Activated CD4-positive, alpha-beta memory T cell treated with anti-CD3 and anti-CD28 coated beads for 36 hours (primary cell): ENCODE results near the gene DLG3. TPM values are rescaled to one million over a fixed set of nuclear protein-coding genes. Genes with fewer than 3 reads are reported as not detected.

ENCODE experiments used
- CTCF ChIA-PET: fragments of 350-600 bp; sonication (Branson Sonifier 250); formaldehyde crosslinking; loops from one replicate; lab custom pipeline; 2021; ENCODE audit warnings: antibody characterized with exemption, inconsistent platforms; lab: Charles Lee
- POLR2A ChIA-PET: fragments of 350-600 bp; sonication (Branson Sonifier 250); formaldehyde crosslinking; loops from one replicate; lab custom pipeline; 2021; ENCODE audit warnings: antibody characterized with exemption; lab: Charles Lee
- DNase-seq: peaks from one replicate; pipeline ENCODE4 v3.0.0-alpha.2; 2020
- H3K27ac Mint-ChIP-seq: one replicate; pipeline ENCODE4 v1.8.0; 2021; ENCODE audit warnings: mixed read lengths
- H3K27me3 Mint-ChIP-seq: one replicate; pipeline ENCODE4 v1.8.0; 2021; ENCODE audit warnings: mixed read lengths
- H3K36me3 Mint-ChIP-seq: one replicate; pipeline ENCODE4 v1.8.0; 2021; ENCODE audit warnings: mixed read lengths
- H3K4me1 Mint-ChIP-seq: one replicate; pipeline ENCODE4 v1.8.0; 2021; ENCODE audit warnings: low read depth, mixed read lengths
- H3K4me3 Mint-ChIP-seq: one replicate; pipeline ENCODE4 v1.8.0; 2021; ENCODE audit warnings: mild to moderate bottlenecking, mixed read lengths
- H3K9me3 Mint-ChIP-seq: one replicate; pipeline ENCODE4 v1.8.0; 2021; ENCODE audit warnings: mixed read lengths
- intact Hi-C: fragments of 100-400 bp; cut with micrococcal nuclease; formaldehyde crosslinking; loops from one replicate; pipeline ENCODE4 v1.15.1; 2023
- total RNA-seq, 2 experiments: library from RNA; stranded (reverse); gene quantifications; one replicate each; pipeline ENCODE4 v1.2.3, GENCODE V29; 2021

DLG3 gene
- total RNA-seq, 2 experiments from 2014 or later, result 25.4 to 25.5 TPM

- Mint-ChIP-seq H3K27ac (no peak overlapping the region), H3K4me3 (no peak overlapping the region)
- CTCF ChIA-PET, result interaction anchor here (1.6 kb wide), 1 partner anchor 28 kb away, joined by 4 read pairs; no protein-coding TSS in a partner anchor
These were observed 107.6 kb downstream of the DLG3 start for GRCh38 chrX:70552130-70552704.

GRCh38 chrX:70553516-70553915 lies 108.9 kb downstream of the DLG3 start:
- Mint-ChIP-seq H3K4me1 (peaks cover 12% of the 10 kb centered on the region), H3K27ac (no peak overlapping the region), H3K4me3 (no peak overlapping the region), H3K36me3 (no peaks in the 10 kb centered on the region), H3K27me3 (no peaks in the 10 kb centered on the region), H3K9me3 (no peaks in the 10 kb centered on the region)
- DNase-seq, result no peak
- ChIA-PET CTCF (interaction anchor here (1.0 kb wide), 1 partner anchor 98 kb away, joined by 7 read pairs; no protein-coding TSS in a partner anchor), POLR2A (no interaction called here)
- intact Hi-C loops, result loop anchor here (5.0 kb wide), 1 partner anchor 46 kb away; no protein-coding TSS in a partner anchor

More at GRCh38 chrX:70552130-70552704, 107.6 kb downstream of the DLG3 start:
- Mint-ChIP-seq H3K36me3 (no peaks in the 10 kb centered on the region), H3K4me1 (peaks cover 12% of the 10 kb centered on the region), H3K27me3 (no peaks in the 10 kb centered on the region), H3K9me3 (no peaks in the 10 kb centered on the region)
- no peak for DNase-seq
- intact Hi-C loops, result loop anchor here (5.0 kb wide), 1 partner anchor 45 kb away; no protein-coding TSS in a partner anchor
- POLR2A ChIA-PET, result no interaction called here

GRCh38 chrX:70554081-70554480 lies 109.4 kb downstream of the DLG3 start:
- Mint-ChIP-seq H3K27ac (no peak overlapping the region), H3K36me3 (no peaks in the 10 kb centered on the region), H3K4me3 (no peak overlapping the region), H3K4me1 (peaks cover 12% of the 10 kb centered on the region), H3K27me3 (no peaks in the 10 kb centered on the region), H3K9me3 (no peaks in the 10 kb centered on the region)
- POLR2A ChIA-PET, result no interaction called here
- CTCF ChIA-PET, result interaction anchor here (0.8 to 2.4 kb wide), 3 partner anchors 39 to 102 kb away, joined by 3 to 8 read pairs (median 7); no protein-coding TSS in a partner anchor
- no peak for DNase-seq
- intact Hi-C loops, result loop anchor here (1.0 to 5.0 kb wide), 2 partner anchors 47 to 100 kb away; no protein-coding TSS in a partner anchor

GRCh38 chrX:70554523-70554922 lies 109.9 kb downstream of the DLG3 start:
- H3K4me3 Mint-ChIP-seq, result no peak overlapping the region
- peaks cover 2% of the 10 kb centered on the region for H3K9me3 Mint-ChIP-seq
- no peak for DNase-seq
- intact Hi-C loops, result loop anchor here (1.0 to 5.0 kb wide), 2 partner anchors 47 to 100 kb away; no protein-coding TSS in a partner anchor
- ChIA-PET POLR2A (no interaction called here), CTCF (interaction anchor here (0.8 to 2.4 kb wide), 3 partner anchors 38 to 103 kb away, joined by 3 to 8 read pairs (median 7); no protein-coding TSS in a partner anchor)
- no peak overlapping the region for H3K27ac Mint-ChIP-seq
- no peaks in the 10 kb centered on the region for H3K36me3 Mint-ChIP-seq
- peaks cover 12% of the 10 kb centered on the region for H3K4me1 Mint-ChIP-seq
- no peaks in the 10 kb centered on the region for H3K27me3 Mint-ChIP-seq

- H3K4me1 Mint-ChIP-seq, result peaks cover 12% of the 10 kb centered on the region
- CTCF ChIA-PET, result interaction anchor here (2.4 kb wide), 1 partner anchor 103 kb away, joined by 8 read pairs; no protein-coding TSS in a partner anchor
- DNase-seq, result no peak
- POLR2A ChIA-PET, result no interaction called here
- no peaks in the 10 kb centered on the region for H3K36me3 Mint-ChIP-seq
- intact Hi-C loops, result loop anchor here (1.0 to 5.0 kb wide), 2 partner anchors 48 to 101 kb away; no protein-coding TSS in a partner anchor
- H3K27me3 Mint-ChIP-seq, result no peaks in the 10 kb centered on the region
- H3K27ac Mint-ChIP-seq, result no peak overlapping the region
- H3K4me3 Mint-ChIP-seq, result no peak overlapping the region
- peaks cover 2% of the 10 kb centered on the region for H3K9me3 Mint-ChIP-seq
These were observed 110.3 kb downstream of the DLG3 start for GRCh38 chrX:70554948-70555347.

Other genes with a start within 250 kb of the DLG3 start
- gene AWAT1, start 210.2 kb upstream of the DLG3 start, total RNA-seq, result not detected
- gene P2RY4, start 184.6 kb upstream of the DLG3 start, total RNA-seq, result under 1 TPM in 1 of 2 experiments, not detected in 1; 0.17 TPM
- not detected for gene ARR3, start 176.5 kb upstream of the DLG3 start, total RNA-seq
- gene RAB41, start 162.7 kb upstream of the DLG3 start, total RNA-seq, result not detected
- gene PDZD11, start 154.9 kb upstream of the DLG3 start, total RNA-seq, result 10 to 100 TPM; 25.9 to 28.1 TPM
- gene KIF4A, start 154.7 kb upstream of the DLG3 start, total RNA-seq, result 10 to 100 TPM; 26.4 to 28.3 TPM
- gene GDPD2, start 21.5 kb upstream of the DLG3 start, total RNA-seq, result not detected